OCI-LY7 (cell line): ENCODE data around the gene SENP1.

Source experiments
- EZH2phosphoT487 ChIP-seq: fragments of 200-600 bp; sonication (generic); IDR thresholded peaks from 2 replicates; pipeline ENCODE4 v1.6.1; 2018; ENCODE audit warnings: low read depth, borderline replicate concordance, mild to moderate bottlenecking, mixed run types, antibody characterized with exemption, low read length, moderate library complexity, mixed read lengths
- TF ChIP-seq, protein P1 (sequence below): fragments of 200-600 bp; sonication (generic); conservative IDR thresholded peaks from 2 replicates; pipeline ENCODE4 v1.5.1; 2014; ENCODE audit warnings: mild to moderate bottlenecking, antibody characterized with exemption, low read length, moderate library complexity, mixed read lengths

DNA sequence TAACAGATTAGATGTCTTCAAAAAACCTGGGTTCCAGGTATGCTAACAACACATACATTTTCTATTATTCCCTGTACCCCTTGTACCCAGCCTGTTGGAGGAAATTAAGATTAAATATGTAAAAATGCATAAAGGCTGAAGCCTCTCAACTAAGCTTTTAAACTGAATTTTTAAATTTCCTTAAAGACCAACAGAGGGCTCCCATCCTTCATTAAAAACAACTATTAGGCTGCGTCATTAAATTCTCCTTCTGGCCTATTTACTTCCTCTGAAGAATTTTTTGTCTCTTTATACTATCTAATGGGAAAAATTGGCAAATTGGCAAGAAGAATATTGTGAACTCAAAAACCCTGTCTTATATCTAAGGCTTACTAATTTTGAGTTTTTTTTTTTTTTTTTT, 21.8 kb downstream of the SENP1 start:
- TF ChIP-seq, protein P1, sequence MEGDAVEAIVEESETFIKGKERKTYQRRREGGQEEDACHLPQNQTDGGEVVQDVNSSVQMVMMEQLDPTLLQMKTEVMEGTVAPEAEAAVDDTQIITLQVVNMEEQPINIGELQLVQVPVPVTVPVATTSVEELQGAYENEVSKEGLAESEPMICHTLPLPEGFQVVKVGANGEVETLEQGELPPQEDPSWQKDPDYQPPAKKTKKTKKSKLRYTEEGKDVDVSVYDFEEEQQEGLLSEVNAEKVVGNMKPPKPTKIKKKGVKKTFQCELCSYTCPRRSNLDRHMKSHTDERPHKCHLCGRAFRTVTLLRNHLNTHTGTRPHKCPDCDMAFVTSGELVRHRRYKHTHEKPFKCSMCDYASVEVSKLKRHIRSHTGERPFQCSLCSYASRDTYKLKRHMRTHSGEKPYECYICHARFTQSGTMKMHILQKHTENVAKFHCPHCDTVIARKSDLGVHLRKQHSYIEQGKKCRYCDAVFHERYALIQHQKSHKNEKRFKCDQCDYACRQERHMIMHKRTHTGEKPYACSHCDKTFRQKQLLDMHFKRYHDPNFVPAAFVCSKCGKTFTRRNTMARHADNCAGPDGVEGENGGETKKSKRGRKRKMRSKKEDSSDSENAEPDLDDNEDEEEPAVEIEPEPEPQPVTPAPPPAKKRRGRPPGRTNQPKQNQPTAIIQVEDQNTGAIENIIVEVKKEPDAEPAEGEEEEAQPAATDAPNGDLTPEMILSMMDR: peak; percentile 69
- TF ChIP-seq EZH2phosphoT487: no peak
